ENCODE results near the gene TAGLN.

- TF ChIP-seq CTCF (IDR thresholded peaks at IDR 0.05) (no peak), POLR2A (IDR thresholded peaks at IDR 0.05) (no peak), EP300 (IDR thresholded peaks at IDR 0.05) (no peak)
These were observed 12.2 kb upstream of the TAGLN start for GRCh38 chr11:117187007-117187406.

Data from tibial nerve (tissue), 4 donors.